ENCODE measurements around the gene MINAR1.

DNA sequence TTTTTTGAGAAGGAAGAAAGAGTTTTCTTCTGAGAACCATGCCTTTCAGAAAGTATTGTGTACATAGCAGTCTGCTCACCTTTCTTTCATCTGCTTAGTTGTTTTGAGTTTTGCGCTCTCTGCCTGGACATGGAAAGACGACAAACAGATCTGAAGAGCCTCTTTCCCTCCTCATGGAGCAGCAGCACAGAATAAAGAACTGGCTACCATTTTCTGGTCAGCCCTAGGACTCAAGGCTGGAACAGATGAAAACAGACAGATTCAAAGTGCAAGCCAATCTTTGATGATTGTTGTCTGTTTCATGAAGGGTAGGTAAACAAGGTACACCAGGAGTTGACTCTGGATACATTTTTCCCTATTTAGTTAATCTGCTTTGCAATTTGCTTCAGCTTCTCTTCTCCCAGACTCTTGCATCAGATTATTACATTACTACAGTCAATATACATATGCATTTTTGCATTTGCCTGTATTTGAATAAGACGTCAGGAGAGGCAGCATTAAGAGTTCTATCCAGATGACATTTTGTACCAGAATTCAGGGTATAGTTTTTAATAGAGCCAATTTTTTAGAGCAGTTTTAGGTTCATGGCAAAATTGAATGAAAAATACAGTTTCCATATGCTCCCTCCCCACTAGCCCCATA is 34.7 kb upstream of the MINAR1 start:
- TF ChIP-seq POLR2AphosphoS5 (IDR thresholded peaks at IDR 0.05; ENCODE audit: low read depth, low read length), result no peak
- TF ChIP-seq POLR2A (IDR thresholded peaks at IDR 0.05; ENCODE audit: low read depth, low read length), result no peak
- no peak for TF ChIP-seq SPI1 (IDR thresholded peaks at IDR 0.05; ENCODE audit: low read depth, low read length)
- no peak for TF ChIP-seq TAF1 (IDR thresholded peaks at IDR 0.05; ENCODE audit: low read depth, low read length)
- TF ChIP-seq PAX5 (IDR thresholded peaks at IDR 0.05; ENCODE audit: insufficient read depth, low read length, severe bottlenecking), result no peak
- TF ChIP-seq POU2F2 (IDR thresholded peaks at IDR 0.05; ENCODE audit: low read depth, low read length), result no peak
